GM12875 (cell line): ENCODE results near the gene BIN1.

Experiments
- H3K4me3 ChIP-seq: one replicate; pipeline ENCODE4 v1.5.1; 2011; ENCODE audit warnings: low read depth, low read length, control low read depth
- CTCF ChIP-seq: IDR thresholded peaks from 2 replicates; pipeline ENCODE4 v1.5.1; 2011; ENCODE audit warnings: low read depth, mild to moderate bottlenecking, control low read depth, inconsistent platforms, low read length, moderate library complexity, borderline replicate concordance; ENCODE audit not compliant: insufficient read depth

BIN1 gene

GRCh38 chr2:127103243-127104165 is 3.5 kb downstream of the BIN1 start:
- TF ChIP-seq CTCF = no peak
- H3K4me3 ChIP-seq = no peak overlapping the region

- TF ChIP-seq CTCF = no peak
- H3K4me3 ChIP-seq = no peak overlapping the region
These were observed 4.3 kb downstream of the BIN1 start for GRCh38 chr2:127102521-127103242.

- TF ChIP-seq CTCF = no peak
- H3K4me3 ChIP-seq = no peak overlapping the region
These were observed 5.0 kb downstream of the BIN1 start for GRCh38 chr2:127101756-127102477.

GRCh38 chr2:127101048-127101611 is 5.8 kb downstream of the BIN1 start:
- no peak overlapping the region for H3K4me3 ChIP-seq
- no peak for TF ChIP-seq CTCF

- H3K4me3 ChIP-seq = no peak overlapping the region
- no peak for TF ChIP-seq CTCF
These were observed 6.5 kb downstream of the BIN1 start for GRCh38 chr2:127100251-127101047.

GRCh38 chr2:127098711-127099110 is 8.2 kb downstream of the BIN1 start:
- H3K4me3 ChIP-seq = no peak overlapping the region
- no peak for TF ChIP-seq CTCF
